Stimulated activated CD8-positive, alpha-beta memory T cell treated with anti-CD3 and anti-CD28 coated beads, Interleukin-7, amount 100 ng/mL, for 1 hour (primary cell): Measurements from ENCODE around the gene STARD3NL.
"Not testable (repeated sequence)": the region's sequence is repeated elsewhere in the genome, so short reads cannot be mapped to it uniquely, and the experiment has no call there.

Experiments used
- DNase-seq, 2 donors: peaks; one replicate each; pipeline ENCODE4 v3.0.0-alpha.2; 2020; ENCODE audit warnings: low read depth in 2 of 2

STARD3NL gene

GRCh38 chr7:38264602-38265001 is 86.6 kb downstream of the STARD3NL start:
- DNase-seq, result not testable (repeated sequence)

DNA sequence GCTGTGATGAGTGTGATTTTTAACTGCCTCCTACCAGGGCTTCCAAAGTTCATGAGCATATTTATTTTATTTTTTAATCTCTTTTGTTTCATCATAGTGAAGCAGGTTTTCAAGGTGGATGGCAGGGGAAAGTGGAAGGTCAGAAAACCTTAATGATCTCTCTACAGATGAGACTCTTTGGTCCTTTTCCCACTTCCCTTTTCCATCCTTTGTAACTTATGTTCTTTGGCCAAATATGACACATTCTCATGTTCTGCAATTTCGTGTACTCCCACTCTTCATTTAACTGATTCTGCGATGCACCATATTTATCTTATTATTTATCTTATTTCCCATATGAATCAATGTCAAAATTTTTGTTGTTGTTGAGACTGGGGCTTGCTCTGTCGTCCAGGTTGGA is 87.9 kb downstream of the STARD3NL start:
- DNase-seq, result not testable (repeated sequence)

DNA sequence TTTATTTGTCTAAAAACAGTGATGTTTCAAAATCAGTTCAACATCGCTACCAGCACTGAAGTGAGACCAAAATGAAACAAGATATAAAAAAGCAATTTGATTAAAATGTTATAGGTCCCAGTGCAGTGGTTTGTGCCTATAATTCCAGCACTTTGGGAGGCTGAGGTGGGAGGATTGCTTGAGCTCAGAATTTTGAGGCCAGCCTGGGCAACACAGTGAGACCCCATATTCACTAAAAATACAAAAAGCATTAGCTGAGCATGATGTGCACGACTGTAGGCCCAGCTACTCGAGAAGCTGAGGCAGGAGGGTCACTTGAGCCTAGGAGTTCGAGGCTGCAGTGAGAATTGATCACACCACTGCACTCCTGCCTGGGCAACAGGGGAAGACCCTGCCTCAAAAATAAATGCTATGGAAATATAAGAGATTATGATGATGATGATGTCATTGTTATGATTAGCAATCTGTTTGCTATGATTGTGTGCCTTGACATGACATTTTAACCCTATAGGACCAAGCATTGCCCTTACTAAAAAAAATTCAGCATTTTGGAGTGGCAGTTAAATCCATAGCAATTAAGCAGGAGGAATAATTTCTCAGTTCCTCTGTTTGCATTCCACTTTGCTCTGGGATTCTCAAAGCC is 91.8 kb downstream of the STARD3NL start:
- not testable (repeated sequence) for DNase-seq

DNA sequence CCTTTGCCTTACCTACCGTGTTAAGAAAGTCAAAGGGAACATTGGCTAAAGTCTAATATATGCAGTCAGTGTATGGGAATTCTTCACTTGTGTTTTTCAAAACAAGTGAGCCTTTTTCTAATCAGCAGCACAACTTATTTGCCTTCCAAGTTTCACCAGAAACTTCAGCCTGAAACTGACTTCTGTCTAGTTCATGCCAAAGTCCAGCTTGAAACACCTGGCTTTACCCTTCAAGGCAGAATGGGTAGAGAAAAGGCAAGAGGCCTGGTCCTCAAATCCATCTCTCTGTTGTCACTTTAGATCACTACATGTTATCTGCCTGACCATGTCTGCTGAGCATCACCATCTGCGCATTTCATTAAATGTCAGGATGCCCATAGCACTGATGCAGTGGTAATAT is 92.4 kb downstream of the STARD3NL start:
- not testable (repeated sequence) for DNase-seq

- no peak for DNase-seq
Observed at GRCh38 chr7:38273286-38273995, 95.4 kb downstream of the STARD3NL start, which contains the start of gene TARP. TSS of gene TARP (minus strand) at chr7:38273636.

DNA sequence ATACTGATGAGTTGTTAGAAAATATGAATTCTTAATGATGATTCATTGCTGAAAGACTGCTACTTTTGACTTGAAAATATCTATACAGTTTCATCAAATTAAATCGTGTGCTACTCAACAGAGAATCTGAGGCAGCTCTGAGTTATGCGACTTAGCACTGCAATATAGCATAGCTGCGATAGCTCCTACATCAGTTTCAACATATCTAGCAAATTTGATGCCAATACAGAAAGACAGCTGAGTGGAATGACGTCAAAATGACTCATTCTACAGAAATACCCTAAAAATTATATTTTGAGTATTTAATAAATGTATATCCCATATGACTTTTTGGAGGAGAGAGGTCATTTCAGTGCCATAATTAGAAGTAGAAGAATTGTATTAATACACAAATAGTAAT is 96.4 kb downstream of the STARD3NL start:
- DNase-seq, result no peak

GRCh38 chr7:38274927-38275620 is 97.0 kb downstream of the STARD3NL start:
- no peak for DNase-seq

DNA sequence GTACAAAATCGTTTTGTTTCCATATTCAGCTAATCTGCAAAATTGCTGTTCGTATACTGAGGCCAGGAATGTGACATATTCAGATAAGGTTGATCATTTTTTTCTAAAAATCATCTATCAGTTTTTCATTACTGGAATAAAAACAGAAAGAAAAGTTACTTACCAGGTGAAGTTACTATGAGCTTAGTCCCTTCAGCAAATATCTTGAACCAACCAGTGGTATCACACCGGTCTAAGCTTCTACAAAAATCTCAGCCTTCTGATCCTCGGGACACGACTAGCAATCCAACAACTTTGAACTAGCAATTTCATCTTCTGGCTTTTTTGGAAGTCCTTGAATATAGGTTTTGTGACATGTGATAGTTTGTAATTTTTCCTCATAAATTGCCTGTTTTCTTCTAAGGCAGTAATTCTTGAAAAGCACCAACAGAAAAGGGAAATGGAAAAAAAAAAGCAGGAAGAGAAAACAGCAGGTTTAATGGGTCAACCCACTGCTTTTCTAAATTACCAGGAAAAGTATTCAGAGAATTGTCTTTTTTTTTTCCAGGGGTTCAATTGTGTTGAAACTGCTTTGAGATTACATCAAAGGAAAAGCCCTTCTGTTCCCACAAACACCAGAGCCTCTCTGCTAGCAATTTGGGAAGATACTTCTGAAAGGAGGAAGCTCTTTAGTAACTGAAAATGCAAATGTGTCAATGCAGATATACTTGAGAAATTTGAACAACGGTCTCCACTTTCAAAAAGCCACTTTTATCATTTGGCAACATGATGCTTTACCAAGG is 98.2 kb downstream of the STARD3NL start:
- DNase-seq, result no peak

- DNase-seq, result no peak
Observed at GRCh38 chr7:38280000-38280399, 102.0 kb downstream of the STARD3NL start.
